GM12873 (cell line): ENCODE data around the gene RAPGEF2.

Experiments
- TF ChIP-seq, protein P1 (sequence below): IDR thresholded peaks from 2 replicates; pipeline ENCODE4 v1.5.1; 2012; ENCODE audit warnings: low read depth, mild to moderate bottlenecking, moderate library complexity, low read length, control low read depth; ENCODE audit not compliant: insufficient read depth; ENCODE audit errors: missing control alignments

The RAPGEF2 gene

DNA sequence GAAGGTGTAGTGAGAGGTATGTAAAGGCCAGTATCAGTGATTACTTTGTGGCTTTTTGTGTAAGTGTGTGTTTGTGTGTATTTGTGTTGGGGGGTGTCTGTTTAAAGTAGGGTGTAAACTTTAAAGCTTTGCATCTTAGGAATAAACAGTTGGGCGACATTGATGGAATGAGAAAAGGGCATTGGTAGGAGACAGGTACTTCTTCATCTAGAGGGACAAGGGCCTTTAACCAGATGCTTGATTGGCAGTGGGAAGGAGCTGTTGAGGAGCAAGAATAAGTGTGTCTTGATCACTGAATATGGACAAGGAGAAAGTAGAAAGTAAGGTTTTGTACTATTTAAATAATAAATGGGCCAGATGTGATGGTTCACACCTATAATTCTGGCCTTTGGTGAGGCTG, 48.8 kb downstream of the RAPGEF2 start:
- TF ChIP-seq, protein P1, sequence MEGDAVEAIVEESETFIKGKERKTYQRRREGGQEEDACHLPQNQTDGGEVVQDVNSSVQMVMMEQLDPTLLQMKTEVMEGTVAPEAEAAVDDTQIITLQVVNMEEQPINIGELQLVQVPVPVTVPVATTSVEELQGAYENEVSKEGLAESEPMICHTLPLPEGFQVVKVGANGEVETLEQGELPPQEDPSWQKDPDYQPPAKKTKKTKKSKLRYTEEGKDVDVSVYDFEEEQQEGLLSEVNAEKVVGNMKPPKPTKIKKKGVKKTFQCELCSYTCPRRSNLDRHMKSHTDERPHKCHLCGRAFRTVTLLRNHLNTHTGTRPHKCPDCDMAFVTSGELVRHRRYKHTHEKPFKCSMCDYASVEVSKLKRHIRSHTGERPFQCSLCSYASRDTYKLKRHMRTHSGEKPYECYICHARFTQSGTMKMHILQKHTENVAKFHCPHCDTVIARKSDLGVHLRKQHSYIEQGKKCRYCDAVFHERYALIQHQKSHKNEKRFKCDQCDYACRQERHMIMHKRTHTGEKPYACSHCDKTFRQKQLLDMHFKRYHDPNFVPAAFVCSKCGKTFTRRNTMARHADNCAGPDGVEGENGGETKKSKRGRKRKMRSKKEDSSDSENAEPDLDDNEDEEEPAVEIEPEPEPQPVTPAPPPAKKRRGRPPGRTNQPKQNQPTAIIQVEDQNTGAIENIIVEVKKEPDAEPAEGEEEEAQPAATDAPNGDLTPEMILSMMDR: no peak

DNA sequence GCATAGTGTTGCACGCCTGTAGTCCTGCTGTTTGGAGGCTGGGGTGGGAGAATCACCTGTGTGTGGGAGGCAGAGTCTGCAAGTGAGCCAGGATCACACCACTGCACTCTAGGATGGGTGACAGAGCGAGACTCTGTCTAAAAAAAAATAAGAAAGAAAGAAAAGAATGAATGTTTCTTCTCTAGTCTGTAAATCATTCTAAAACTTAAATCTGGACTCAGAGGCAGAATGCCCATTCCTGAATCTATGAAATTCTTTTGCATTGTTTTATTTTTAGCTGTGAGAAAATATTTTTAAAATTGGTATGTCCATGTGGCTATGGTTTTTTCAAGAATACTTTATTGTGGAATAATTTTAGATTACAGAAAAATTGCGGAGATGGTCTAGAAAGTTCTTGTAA, 49.3 kb downstream of the RAPGEF2 start:
- TF ChIP-seq, protein P1: no peak

DNA sequence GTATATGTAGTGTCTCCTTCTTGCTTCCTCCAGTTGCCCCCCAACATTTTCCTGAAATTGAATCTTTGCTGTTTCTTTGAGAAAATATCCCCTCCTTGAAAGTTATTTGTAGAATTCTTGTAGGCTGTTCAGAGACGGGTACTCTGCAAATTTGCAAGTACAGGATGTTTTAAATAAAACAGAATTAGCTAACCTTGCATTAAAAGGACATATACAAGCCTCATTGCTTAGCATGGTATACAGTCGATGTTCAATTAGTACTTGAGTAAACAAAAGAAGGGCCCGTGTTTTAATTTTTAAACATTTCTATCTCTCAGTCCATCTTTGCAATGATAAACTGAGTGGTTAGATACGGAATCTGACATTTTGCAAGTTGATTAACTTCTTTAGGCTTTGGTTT, 50.8 kb downstream of the RAPGEF2 start:
- TF ChIP-seq, protein P1: no peak

DNA sequence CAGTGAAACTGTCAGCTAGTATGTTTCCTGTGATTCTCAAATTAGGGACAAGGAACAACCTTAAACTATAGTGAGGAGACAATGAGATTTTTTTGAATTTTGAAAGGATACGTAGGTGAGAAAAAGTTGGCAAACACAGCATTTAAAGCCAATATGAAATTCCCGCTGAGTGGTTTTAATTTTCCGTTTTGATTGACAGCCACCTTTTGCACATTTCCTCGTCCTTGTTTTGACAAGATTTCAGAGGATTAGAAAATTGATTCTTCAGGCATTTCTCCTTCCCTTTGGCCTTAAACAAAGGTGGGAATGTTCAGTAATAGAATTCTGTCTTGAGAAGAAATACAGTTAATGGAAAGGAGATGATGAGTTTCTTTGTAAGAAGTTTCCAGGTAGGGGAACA, 52.2 kb downstream of the RAPGEF2 start:
- TF ChIP-seq, protein P1: no peak

DNA sequence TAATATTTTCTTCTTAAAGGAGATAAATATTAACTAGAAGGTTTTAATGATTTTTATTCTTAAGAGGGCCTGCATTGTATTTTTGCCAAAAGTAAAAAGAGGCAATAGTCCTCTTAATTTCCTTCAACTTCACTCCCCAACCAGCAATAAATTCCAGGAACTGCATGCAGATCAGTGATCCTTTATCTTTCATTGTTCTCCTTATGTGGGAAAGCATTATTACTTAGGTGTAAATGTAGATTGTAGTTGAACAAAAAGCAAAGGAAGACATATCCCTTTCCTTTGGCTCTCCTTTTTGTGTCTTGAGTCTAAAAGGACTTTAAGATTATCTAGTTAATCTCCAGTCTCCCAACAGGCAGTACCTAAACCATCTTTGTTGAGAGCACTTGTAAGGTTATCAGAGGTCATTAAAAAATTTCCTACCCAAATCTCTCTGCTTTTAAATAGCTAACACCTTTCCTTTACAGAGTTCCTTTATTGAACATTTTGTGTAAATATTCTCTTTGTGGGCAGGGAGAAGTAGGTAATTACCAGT, 55.3 kb downstream of the RAPGEF2 start:
- TF ChIP-seq, protein P1: no peak

DNA sequence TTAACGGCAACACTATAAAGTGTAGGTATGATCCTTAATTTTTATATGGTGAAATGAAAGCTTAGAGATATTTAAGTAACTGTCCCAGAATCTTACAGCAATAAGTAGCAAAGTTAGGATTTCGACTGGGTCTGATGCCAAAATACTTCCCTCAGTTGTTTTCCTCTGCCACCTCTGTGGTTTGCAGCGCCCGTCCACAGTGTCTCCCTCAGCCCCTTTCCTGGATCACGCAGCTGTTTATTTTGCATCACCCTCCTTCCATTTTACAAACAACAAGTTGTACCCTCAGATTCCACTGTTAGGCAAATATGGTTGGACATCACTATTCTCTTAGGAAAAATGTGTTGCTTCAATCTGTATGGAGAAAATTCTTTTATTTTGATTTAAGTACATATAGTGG, 56.1 kb downstream of the RAPGEF2 start:
- TF ChIP-seq, protein P1: no peak

DNA sequence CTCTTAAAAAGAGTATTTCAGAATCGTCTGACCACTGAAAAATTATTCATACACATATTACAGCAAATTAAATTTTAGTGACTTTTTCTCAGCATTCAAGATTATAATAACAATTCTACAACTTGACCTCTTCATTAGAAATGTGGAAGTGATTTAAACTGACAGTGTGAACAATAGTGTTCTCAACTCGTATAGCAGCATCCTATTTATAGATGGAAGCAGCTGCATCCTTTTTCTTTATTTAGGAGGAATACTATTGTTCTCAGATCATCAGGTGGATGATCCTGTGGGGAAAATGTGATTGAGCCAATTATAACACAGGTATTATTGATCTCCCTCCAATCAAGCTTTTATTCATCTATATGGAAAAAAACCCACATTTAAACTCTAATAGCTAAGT, 56.7 kb downstream of the RAPGEF2 start:
- TF ChIP-seq, protein P1: no peak
